Tongue (tissue), 2 donors: Measurements from ENCODE around the gene ZNF813. TPM values are rescaled to one million over a fixed set of nuclear protein-coding genes. Genes with fewer than 3 reads are reported as not detected.
A peak's percentile ranks its signal among the peaks of the same experiment; 100 is the strongest.

Experiments
- DNase-seq: peaks from one replicate; pipeline ENCODE4 v3.0.0-alpha.2; 2015
- total RNA-seq: library from RNA; depleted of rRNA; stranded (reverse); fragments of >200 nt; gene quantifications from one replicate; pipeline ENCODE4 v1.2.3, GENCODE V29; 2014

The ZNF813 gene
- total RNA-seq, 1 donor from 2014 or later = 5.1 TPM

- DNase-seq = peak; percentile 100
These were observed 53.2 kb downstream of the ZNF813 start for GRCh38 chr19:53520547-53521372.

DNA sequence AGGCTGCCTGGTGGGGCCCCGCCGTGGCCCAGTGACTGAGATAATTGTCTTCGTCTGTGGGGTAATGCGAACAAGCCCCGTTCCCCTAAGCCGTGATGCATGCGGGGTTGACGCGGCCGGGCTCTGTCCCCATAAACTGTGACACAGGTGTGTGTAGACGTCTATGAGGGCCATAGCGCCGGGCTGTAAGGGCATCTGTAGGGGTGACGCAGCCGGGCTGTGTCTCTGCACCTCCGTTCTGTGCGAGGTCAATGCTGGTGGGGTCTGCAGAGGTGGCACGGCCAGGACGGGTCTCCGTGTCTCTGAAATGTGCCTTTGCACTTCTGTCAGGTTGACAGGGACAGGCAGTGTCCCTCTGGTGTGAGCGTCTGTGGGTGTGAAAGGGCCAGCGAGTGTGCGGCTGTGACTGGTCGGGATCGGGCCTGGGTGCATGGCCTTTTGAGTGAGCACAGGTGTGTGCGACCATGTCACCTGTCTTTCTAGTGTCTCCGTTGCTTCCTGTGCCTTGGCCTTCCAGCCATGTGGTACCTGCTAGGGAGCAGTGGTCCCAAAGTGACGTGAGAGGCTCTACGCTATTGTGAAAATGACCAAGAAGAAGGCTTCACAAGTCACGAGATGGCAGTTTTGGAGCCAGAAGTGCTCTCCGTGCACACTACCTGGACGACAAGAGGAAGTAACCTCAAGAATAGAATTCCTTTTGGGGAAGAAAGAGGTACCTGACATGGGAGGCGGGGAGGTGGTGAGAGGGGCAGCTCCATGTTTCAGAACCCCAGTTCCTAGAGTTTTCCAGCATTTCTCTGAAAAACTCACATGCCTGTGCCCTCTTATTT is 54.1 kb downstream of the ZNF813 start:
- no peak for DNase-seq

DNA sequence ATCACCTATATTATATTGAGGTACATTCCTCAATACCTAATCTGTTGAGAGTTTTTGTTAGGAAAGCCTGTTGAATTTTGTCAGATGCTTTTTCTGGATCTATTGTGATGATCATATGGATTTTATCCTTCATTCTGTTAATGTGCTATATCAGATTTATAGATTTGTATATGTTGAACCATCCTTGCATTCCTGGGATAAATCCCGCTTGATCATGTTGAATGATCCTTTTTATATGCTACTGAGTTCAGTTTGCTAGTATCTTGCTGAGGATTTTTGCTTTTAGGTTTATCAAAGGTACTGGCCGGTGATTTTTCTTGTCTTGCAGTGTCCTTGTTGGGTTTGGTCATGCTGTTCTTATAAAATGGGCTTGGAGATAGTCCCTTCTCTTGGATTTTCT is 58.4 kb downstream of the ZNF813 start:
- no peak for DNase-seq

DNA sequence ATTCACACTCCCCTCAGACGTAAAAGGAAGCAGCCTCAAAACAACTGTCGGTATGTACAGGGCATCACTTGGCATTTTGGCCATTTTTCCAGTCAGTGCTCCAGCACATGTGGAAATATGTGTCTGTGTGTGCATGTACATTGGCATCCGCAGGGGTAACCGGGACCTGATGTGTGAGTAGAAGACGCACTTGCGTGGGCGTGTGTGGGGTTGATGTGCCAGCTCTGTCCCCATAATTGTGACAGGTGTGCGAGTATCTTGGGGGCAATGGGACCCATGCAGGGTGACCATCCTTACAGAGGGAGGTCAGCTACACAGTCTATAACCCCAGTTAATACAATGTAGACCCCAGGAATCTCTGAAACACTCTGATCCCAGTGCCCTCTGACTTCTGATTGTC is 63.1 kb downstream of the ZNF813 start:
- no peak for DNase-seq

DNA sequence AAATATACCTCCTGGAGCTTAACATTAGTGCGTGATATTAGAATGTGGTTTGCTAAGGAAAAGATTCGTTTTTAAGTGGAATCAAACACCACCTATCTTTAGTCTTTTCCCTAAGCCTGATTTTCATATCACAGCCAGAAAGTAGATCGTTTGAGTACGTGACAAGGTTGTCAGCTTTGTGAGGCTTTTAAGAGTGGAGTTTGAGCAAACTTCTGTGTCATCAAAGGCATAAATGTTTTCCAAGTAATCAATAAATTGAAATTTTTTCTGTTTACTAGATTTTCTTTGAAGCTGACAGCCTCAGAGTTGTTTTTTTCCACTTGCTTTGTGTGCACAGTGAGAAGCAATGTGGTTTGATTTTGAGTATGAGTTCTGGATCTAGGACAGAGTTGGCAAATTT is 63.9 kb downstream of the ZNF813 start:
- no peak for DNase-seq

- no peak for DNase-seq
These were observed 64.8 kb downstream of the ZNF813 start for GRCh38 chr19:53532362-53532761.

- DNase-seq = no peak
These were observed 68.7 kb downstream of the ZNF813 start for GRCh38 chr19:53536225-53536548.

GRCh38 chr19:53537121-53537520 is 69.6 kb downstream of the ZNF813 start:
- DNase-seq = no peak

- DNase-seq = peak; percentile 88
These were observed 70.2 kb downstream of the ZNF813 start, which contains the start of gene ZNF331 for GRCh38 chr19:53537521-53538377. ZNF331 (plus strand) TSS chr19:53538145; CDS start chr19:53569377, 31,232 bp downstream.

GRCh38 chr19:53538378-53539109 is 71.0 kb downstream of the ZNF813 start:
- DNase-seq = no peak

DNA sequence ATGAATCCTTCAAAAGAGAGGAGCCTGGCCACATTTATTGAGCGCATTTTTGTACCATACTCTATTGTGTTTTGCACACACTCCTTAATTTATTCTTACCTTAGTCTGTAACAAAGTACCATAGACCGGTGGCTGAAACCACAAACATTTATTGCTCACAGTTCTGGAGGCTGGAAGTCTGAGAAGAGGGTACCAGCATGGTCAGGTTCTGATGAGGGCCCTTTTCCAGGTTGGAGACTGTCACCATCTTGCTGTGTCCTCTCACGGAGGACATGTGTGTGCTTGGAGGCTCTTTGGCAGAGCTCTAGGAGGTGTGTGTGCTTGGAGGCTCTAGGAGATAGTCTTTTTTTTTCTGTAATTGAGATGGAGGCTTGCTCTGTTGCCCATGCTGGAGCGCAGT is 72.6 kb downstream of the ZNF813 start:
- no peak for DNase-seq

- no peak for DNase-seq
These were observed 74.4 kb downstream of the ZNF813 start for GRCh38 chr19:53541971-53542370.

- DNase-seq = peak; percentile 69
These were observed 77.9 kb downstream of the ZNF813 start for GRCh38 chr19:53545271-53546065.

Other genes with a start within 250 kb of the ZNF813 start
- gene ZNF677, start 212.9 kb upstream of the ZNF813 start, total RNA-seq = 19.0 TPM
- not detected for gene VN1R2, start 209.4 kb upstream of the ZNF813 start, total RNA-seq
- not detected for gene VN1R4, start 200.0 kb upstream of the ZNF813 start, total RNA-seq
- gene ZNF845, start 134.0 kb upstream of the ZNF813 start, total RNA-seq = 6.8 TPM
- gene ZNF525, start 102.0 kb upstream of the ZNF813 start, total RNA-seq = 14.6 TPM
- 18.5 TPM for gene ZNF765, start 72.6 kb upstream of the ZNF813 start, total RNA-seq
- gene ZNF761, start 35.7 kb upstream of the ZNF813 start, total RNA-seq = 9.3 TPM
- 18.3 TPM for gene ZNF331, start 70.4 kb downstream of the ZNF813 start, total RNA-seq
- gene DPRX, start 164.3 kb downstream of the ZNF813 start, total RNA-seq = not detected